ENCODE measurements around the gene SPTBN5.
A peak's percentile ranks its signal among the peaks of the same experiment; 100 is the strongest.

SPTBN5 gene

GRCh38 chr15:41893422-41894250 lies at the start of gene SPTBN5:
Gene SPTBN5, minus strand, starts transcription at chr15:41894053. Its CDS starts 556 bp downstream, at chr15:41893497.
- DNase-seq (ENCODE audit: low read depth in 2 of 2, low spot score in 1 of 2) = no peak

- DNase-seq (ENCODE audit: low read depth in 2 of 2, low spot score in 1 of 2) = no peak
These were observed 49.0 kb upstream of the SPTBN5 start for GRCh38 chr15:41942886-41943285.

GRCh38 chr15:41941644-41942415 lies 48.0 kb upstream of the SPTBN5 start:
- DNase-seq (ENCODE audit: low read depth in 2 of 2, low spot score in 1 of 2) = no peak

DNA sequence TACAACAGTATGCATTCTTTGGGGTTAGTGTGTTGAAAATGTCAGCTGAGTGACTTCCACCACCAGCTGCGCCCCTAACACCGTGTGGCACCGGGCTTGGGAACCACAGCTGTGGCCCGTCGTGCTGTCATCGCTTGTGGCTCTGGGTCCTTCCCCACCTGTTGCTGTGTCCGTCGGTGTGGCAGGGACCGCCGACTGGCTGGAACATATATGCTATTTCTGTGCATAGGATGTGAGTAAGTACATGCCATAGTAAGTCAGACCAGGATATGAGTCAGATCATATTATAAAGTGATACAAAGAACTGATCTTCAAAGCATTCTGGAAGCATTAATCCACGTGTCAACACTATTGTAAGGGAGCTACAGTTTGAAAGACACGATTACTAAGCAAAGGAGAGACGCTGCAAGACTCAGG lies 46.6 kb upstream of the SPTBN5 start:
- DNase-seq (ENCODE audit: low read depth in 2 of 2, low spot score in 1 of 2) = no peak

DNA sequence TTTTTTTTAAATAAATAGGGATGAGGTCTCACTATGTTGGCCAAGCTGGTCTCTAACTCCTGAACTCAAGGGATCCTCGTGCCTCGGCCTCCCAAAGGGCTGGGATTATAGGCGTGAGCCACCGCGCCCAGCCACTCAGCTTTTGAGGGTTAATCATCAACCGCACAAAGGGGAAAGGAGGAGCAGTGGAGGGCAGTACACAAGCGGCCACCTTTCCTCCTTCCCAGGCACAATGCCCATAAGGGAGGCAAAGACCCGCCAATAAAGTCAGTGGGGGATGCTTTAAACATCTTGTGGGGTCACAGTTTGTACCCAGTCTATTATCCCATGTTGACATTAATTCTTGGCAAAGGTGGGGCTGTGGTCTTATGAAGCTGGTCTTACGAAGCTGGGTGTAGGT lies 46.1 kb upstream of the SPTBN5 start:
- DNase-seq (ENCODE audit: low read depth in 2 of 2, low spot score in 1 of 2) = no peak

DNA sequence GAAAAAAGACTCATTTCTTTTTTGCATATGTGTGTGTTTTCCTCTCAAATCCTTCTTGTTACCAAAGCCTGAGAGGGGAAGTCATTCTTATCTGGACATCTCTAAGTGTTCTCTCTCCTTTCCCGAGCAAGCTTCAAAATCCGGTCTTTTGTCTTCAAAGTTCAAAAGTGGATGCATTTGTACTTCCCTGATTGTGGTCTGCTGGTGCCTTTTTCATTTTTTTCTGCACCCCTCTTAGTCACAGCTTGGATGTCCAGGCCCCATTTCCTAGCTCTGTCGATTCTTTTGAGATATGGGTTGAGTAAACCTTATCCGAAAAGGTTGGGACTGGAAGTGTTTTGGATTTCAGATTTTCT lies 43.7 kb upstream of the SPTBN5 start:
- DNase-seq (ENCODE audit: low read depth in 2 of 2, low spot score in 1 of 2) = no peak

DNA sequence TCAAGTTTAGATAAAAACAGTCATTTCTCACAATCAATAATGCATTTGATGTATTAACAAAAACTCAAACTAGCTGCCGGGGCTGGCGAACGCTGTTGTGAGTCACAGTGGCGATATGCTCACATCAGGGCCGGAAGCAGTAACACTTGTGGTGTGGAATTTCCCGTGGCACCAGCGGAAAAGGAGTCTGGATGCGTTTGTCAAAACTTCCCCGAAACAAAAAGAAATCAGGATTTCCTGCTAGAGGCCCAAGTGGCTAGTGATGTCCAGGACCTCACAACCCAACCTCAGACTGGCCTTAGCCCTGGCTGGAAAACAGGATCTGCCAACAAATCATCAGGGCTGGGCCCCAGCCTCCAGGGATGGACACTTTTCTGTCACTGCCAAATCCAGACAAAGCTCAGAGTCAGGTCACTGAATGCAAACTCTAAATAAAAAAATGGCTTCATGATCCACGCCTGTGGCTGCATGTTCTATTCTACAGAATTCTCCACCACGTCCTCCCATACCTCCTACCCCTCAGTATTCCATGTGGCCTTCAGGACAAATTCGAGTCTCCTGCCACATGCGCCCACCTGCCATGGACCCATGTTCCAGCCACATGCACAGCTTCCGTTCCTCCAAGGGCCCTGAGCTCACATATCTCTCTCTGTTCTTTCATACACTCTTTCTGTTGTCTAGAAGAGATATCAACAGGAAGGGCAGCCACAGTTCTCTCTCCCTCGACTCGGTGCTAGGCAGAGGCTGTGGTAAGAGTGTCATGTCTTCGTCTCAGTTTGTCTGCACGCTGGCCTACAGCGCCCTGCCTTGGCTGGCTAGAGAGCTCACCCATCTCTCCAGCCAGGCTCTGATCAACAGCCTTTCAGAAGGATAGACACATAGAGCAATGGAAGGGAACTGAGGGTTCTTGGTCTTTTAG lies 43.1 kb upstream of the SPTBN5 start:
- DNase-seq (ENCODE audit: low read depth in 2 of 2, low spot score in 1 of 2) = peak; percentile 40 to 53

DNA sequence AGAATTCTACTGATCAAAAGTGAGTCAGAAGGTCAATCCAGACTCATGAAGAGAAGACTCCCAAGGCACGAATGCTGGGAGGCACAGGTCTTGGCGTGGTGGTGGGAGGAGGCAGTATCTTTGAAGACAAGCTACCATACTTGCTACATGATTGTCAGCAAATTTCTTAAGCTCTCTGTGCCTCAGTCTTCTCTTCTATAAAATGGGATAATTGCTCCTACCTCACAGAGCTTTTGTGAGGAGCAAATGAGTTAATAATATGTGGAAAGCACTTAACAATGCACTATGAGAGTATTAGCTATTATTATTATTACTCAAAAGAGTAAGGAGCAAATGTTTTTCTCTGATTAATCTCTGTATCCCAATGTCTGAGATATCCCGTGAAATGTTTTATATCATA lies 42.3 kb upstream of the SPTBN5 start:
- DNase-seq (ENCODE audit: low read depth in 2 of 2, low spot score in 1 of 2) = no peak

- DNase-seq (ENCODE audit: low read depth in 2 of 2, low spot score in 1 of 2) = no peak
These were observed 41.7 kb upstream of the SPTBN5 start for GRCh38 chr15:41935566-41936020.

DNA sequence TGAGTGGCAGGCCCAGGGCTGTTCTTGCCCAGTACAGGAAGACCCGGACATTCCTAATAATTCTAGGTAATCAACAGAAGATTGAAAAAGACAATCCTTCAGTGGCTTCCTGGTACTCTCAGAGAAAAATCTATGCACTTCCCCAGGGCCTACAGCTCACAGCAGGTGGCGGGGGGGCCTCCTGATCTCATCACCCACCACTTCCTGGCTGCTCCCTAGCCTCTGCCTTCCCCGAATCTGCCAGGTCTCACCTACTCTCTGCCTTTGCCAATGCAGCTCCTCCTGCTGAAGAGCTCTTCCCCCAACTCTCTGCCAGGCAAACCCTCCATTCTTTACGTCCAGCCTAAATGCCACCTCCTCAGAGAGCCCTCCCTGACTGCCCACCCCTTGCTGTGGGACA lies 41.0 kb upstream of the SPTBN5 start:
- peak; percentile 29 to 53 for DNase-seq (ENCODE audit: low read depth in 2 of 2, low spot score in 1 of 2)

GRCh38 chr15:41933771-41934170 lies 39.9 kb upstream of the SPTBN5 start:
- no peak for DNase-seq (ENCODE audit: low read depth in 2 of 2, low spot score in 1 of 2)

DNA sequence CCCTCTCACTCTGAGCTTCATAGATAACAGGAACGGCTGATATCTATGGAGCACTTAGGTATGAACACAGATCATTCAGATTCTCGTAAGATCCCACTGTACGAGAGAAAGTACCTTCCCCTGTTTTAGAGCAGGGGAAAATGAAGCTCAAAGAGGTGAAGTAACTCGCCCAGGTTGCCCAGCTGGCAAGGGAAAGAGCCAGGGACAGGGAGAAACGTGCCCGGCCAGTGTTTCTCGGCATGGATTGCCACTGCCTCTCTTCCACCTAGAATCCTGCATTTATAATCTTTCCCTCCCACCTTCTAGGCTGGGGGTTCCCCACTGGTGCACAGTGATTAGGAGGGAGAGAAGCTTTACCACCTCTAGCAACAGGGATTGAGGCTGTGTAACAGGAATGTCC lies 39.5 kb upstream of the SPTBN5 start:
- no peak for DNase-seq (ENCODE audit: low read depth in 2 of 2, low spot score in 1 of 2)

GRCh38 chr15:41932511-41933289 lies 38.8 kb upstream of the SPTBN5 start:
- no peak for DNase-seq (ENCODE audit: low read depth in 2 of 2, low spot score in 1 of 2)

GRCh38 chr15:41932101-41932500 lies 38.2 kb upstream of the SPTBN5 start:
- DNase-seq (ENCODE audit: low read depth in 2 of 2, low spot score in 1 of 2) = no peak

GRCh38 chr15:41930867-41931222 lies 37.0 kb upstream of the SPTBN5 start:
- no peak for DNase-seq (ENCODE audit: low read depth in 2 of 2, low spot score in 1 of 2)

- no peak for DNase-seq (ENCODE audit: low read depth in 2 of 2, low spot score in 1 of 2)
These were observed 36.5 kb upstream of the SPTBN5 start for GRCh38 chr15:41930221-41930866.

DNA sequence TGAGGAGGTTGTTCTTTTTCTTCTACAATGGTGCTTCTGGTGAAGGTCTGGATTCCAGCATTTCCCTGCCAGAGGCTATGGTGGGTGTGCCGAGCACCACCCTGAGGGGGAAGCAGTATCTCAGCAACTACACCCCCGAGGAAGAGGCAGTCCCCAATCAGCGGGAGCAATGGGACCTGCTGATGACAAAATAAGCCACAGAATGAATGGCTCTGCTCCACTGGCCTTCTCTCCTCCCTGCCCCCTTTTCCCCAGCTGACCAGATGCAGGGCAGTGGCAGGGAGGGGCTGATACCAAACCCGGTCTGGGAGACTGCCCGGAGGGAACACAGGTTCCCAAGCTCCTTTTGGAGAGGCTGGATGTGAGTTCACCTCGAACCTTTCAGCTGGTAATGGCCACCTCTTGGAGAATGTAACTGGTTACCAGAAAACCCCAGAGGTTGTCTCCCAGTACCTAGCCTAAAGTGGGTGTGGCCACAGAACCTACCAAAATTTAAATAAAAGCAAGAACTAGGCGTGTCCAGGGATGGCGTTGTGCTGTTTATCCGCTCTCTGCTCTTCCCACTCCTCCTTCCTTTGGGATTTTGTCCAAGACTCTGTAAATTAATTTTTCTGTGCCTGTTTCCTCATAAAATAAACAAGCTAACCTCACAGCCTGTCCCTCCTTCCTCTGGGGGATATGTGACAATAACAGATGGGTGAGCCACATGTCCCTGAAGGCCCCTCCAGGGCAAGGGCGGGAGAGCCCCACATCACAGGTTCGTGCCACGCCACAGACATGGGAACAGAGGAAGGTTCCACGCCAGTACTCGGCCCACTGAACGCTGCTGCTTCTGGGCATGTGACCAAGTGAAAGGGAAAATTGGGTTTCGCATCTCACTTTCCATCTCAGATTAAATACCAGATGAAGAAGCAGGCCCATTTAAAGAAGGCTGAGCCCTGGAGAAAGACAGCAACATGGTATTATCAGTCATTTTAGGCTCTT lies 35.1 kb upstream of the SPTBN5 start:
- DNase-seq (ENCODE audit: low read depth in 2 of 2, low spot score in 1 of 2) = no peak

GRCh38 chr15:41928100-41928499 lies 34.2 kb upstream of the SPTBN5 start:
- DNase-seq (ENCODE audit: low read depth in 2 of 2, low spot score in 1 of 2) = no peak

GRCh38 chr15:41927536-41927935 lies 33.7 kb upstream of the SPTBN5 start:
- no peak for DNase-seq (ENCODE audit: low read depth in 2 of 2, low spot score in 1 of 2)

Measured in stimulated activated CD8-positive, alpha-beta memory T cell treated with anti-CD3 and anti-CD28 coated beads, Interleukin-4, amount 100 ng/mL, for 1 hour (primary cell).